ENCODE measurements around the gene ZNF710. TPM values are rescaled to one million over a fixed set of nuclear protein-coding genes. Genes with fewer than 3 reads are reported as not detected.

ZNF710 gene
- polyA plus RNA-seq, 1 experiment = 2.2 TPM

GRCh38 chr15:90031231-90031791 is 30.2 kb downstream of the ZNF710 start:
- DNase-seq (ENCODE audit: low read depth, low spot score) = no peak
- H3K4me3 ChIP-seq (ENCODE audit: low read depth, low read length) = no peak overlapping the region
- no peaks in the 10 kb centered on the region; the same call in 1 of the 2 replicates for H3K9me3 ChIP-seq (ENCODE audit: control insufficient read depth, insufficient read depth, low read length)
- no peak for TF ChIP-seq CTCF (IDR thresholded peaks at IDR 0.05; ENCODE audit: low read depth, low read length)
- ChIA-PET POLR2A (interaction anchor here (0.6 kb wide), 1 partner anchor 112 kb away, joined by 3 read pairs; no protein-coding TSS in a partner anchor), CTCF (interaction anchor here (0.9 kb wide), 1 partner anchor 40 kb away, joined by 3 read pairs; no protein-coding TSS in a partner anchor)
- no peak overlapping the region for H3K27ac ChIP-seq (ENCODE audit: low read depth, low read length)
- no peaks in the 10 kb centered on the region for H3K27me3 ChIP-seq (ENCODE audit: control insufficient read depth, insufficient read depth, low read length)

GRCh38 chr15:90033006-90033405 is 31.9 kb downstream of the ZNF710 start:
- no peak for DNase-seq (ENCODE audit: low read depth, low spot score)
- CTCF ChIA-PET = interaction anchor here (0.6 to 1.1 kb wide), 2 partner anchors 14 to 200 kb away, joined by 3 read pairs; partner anchors contain the start of genes CIB1 and GDPGP1
- POLR2A ChIA-PET = no interaction called here

GRCh38 chr15:90033448-90033847 is 32.3 kb downstream of the ZNF710 start:
- Histone ChIP-seq H3K9me3 (ENCODE audit: control insufficient read depth, insufficient read depth, low read length) (no peaks in the 10 kb centered on the region; the same call in 1 of the 2 replicates), H3K27ac (ENCODE audit: low read depth, low read length) (no peak overlapping the region), H3K4me3 (ENCODE audit: low read depth, low read length) (no peak overlapping the region), H3K27me3 (ENCODE audit: control insufficient read depth, insufficient read depth, low read length) (no peaks in the 10 kb centered on the region)
- ChIA-PET POLR2A (no interaction called here), CTCF (interaction anchor here (0.6 to 1.1 kb wide), 2 partner anchors 15 to 200 kb away, joined by 3 read pairs; partner anchors contain the start of genes CIB1 and GDPGP1)
- no peak for DNase-seq (ENCODE audit: low read depth, low spot score)
- TF ChIP-seq CTCF (IDR thresholded peaks at IDR 0.05; ENCODE audit: low read depth, low read length) = no peak

More at GRCh38 chr15:90033006-90033405, 31.9 kb downstream of the ZNF710 start:
- H3K4me3 ChIP-seq (ENCODE audit: low read depth, low read length) = no peak overlapping the region
- TF ChIP-seq CTCF (IDR thresholded peaks at IDR 0.05; ENCODE audit: low read depth, low read length) = no peak
- H3K9me3 ChIP-seq (ENCODE audit: control insufficient read depth, insufficient read depth, low read length) = no peaks in the 10 kb centered on the region; the same call in 1 of the 2 replicates
- H3K27ac ChIP-seq (ENCODE audit: low read depth, low read length) = no peak overlapping the region
- H3K27me3 ChIP-seq (ENCODE audit: control insufficient read depth, insufficient read depth, low read length) = no peaks in the 10 kb centered on the region

GRCh38 chr15:90035095-90035839 is 34.1 kb downstream of the ZNF710 start:
- Histone ChIP-seq H3K27me3 (ENCODE audit: control insufficient read depth, insufficient read depth, low read length) (no peaks in the 10 kb centered on the region), H3K9me3 (ENCODE audit: control insufficient read depth, insufficient read depth, low read length) (no peaks in the 10 kb centered on the region; the same call in 1 of the 2 replicates), H3K27ac (ENCODE audit: low read depth, low read length) (no peak overlapping the region), H3K4me3 (ENCODE audit: low read depth, low read length) (no peak overlapping the region)
- CTCF ChIA-PET = no interaction called here
- POLR2A ChIA-PET = interaction anchor here (0.6 kb wide), 1 partner anchor 36 kb away, joined by 5 read pairs; no protein-coding TSS in a partner anchor
- no peak for DNase-seq (ENCODE audit: low read depth, low spot score)
- TF ChIP-seq CTCF (IDR thresholded peaks at IDR 0.05; ENCODE audit: low read depth, low read length) = no peak

GRCh38 chr15:90035840-90036230 is 34.7 kb downstream of the ZNF710 start:
- POLR2A ChIA-PET = no interaction called here
- TF ChIP-seq CTCF (IDR thresholded peaks at IDR 0.05; ENCODE audit: low read depth, low read length) = no peak
- CTCF ChIA-PET = no interaction called here
- DNase-seq (ENCODE audit: low read depth, low spot score) = no peak
- H3K4me3 ChIP-seq (ENCODE audit: low read depth, low read length) = no peak overlapping the region
- H3K27ac ChIP-seq (ENCODE audit: low read depth, low read length) = no peak overlapping the region
- H3K27me3 ChIP-seq (ENCODE audit: control insufficient read depth, insufficient read depth, low read length) = no peaks in the 10 kb centered on the region
- no peaks in the 10 kb centered on the region; the same call in 1 of the 2 replicates for H3K9me3 ChIP-seq (ENCODE audit: control insufficient read depth, insufficient read depth, low read length)
